HG02884 (cell line): ENCODE results near the gene TNFRSF21.
"Not testable (repeated sequence)": the region's sequence is repeated elsewhere in the genome, so short reads cannot be mapped to it uniquely, and the experiment has no call there.

Experiments
- ATAC-seq: cut with Tn5 transposase; IDR thresholded peaks from one replicate; pipeline ENCODE4 v1.9.1; 2021; ENCODE audit warnings: mild to moderate bottlenecking, moderate library complexity; ENCODE audit not compliant: unreplicated experiment

The TNFRSF21 gene

DNA sequence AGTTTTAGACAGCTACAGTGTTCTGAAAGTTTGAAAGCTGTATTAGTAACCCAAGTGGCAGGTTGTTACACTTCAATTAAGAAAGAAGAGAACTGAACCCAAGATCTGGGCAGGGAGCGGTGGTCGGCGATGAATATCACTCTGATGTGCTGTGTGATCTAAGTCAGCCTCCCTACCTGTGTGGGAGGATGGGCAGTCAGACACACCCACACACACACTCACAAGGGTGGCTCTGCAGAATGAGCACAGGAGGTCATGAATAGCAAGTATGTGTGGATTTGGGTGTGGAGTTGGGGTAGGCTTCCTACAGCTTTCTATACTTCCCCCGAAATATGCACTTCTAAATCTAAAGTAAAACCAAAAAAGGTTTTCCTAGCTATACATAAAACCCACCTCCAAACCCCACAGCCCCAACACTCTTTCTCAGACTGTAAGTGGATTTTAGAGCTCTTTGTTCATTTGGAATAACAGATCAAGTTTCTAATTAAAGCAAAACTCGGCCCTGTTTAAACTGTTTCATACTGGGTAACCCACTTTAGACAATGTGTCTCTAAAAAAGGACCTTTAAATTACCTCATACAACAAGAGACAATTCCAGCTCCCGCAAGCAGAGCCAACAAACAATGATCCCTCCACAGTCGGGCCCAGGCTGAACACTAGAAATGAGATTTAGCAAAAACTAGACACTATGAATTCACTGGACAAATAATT lies 19.4 kb downstream of the TNFRSF21 start:
- no peak for ATAC-seq

- no peak for ATAC-seq
Measured at GRCh38 chr6:47288267-47289090, 21.2 kb downstream of the TNFRSF21 start.

GRCh38 chr6:47286301-47286700 lies 23.4 kb downstream of the TNFRSF21 start:
- no peak for ATAC-seq

DNA sequence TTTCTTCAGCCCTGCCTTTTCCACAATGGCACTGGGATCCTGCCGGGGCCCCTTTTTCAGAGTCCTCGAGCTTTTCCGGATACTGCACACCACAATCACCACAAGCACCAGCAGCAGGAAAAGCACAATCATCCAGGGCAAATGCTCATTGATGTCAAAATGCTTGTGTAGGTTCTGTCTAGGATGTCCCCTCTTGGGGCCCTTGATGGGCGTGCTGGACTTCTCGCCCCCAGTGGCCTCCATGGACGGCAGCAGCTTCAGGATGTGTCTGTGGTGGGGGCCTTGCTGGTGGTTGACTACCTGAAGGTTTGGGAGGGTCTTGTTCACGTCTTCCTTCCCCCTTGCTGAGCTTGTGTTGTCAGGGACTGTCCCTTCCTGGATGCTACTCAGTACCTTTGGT lies 25.7 kb downstream of the TNFRSF21 start:
- no peak for ATAC-seq

DNA sequence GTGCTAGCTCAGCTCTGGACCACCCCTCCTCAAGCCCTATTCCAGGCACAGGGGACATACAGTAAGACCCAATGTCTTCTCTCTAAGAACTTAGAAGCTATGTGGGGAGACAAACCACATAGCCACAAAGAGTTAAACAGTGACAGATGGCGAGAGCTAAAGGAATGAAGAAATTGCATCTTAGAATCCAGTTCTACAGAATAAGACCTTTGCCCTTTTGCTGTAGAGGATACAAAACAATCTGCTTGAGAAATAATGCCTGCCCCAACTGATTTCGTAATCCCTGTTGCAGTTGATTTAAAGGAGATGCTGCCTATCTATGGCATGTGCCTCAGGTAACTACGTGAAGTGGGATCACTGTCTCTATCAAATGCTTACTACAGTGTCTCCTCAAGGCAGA lies 31.2 kb downstream of the TNFRSF21 start:
- ATAC-seq = no peak

DNA sequence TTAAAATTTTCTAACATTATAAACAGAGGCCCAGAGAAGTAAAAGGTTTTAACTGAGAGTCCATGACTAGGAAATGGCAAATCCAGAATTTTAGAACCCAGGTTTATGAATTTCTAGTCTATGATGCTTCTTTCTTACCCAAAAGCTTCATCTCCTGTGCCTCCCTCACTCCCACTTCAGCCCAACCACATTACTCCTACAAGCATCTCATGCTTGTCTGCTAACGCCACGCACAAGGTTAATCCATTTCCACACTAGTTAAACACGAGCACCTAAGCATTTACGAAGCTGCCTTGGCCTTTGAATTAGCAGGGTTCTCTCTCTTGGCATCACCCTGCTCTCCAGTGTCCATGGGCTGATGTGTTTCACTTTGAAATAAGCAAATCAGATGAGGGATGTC lies 32.0 kb downstream of the TNFRSF21 start:
- no peak for ATAC-seq

DNA sequence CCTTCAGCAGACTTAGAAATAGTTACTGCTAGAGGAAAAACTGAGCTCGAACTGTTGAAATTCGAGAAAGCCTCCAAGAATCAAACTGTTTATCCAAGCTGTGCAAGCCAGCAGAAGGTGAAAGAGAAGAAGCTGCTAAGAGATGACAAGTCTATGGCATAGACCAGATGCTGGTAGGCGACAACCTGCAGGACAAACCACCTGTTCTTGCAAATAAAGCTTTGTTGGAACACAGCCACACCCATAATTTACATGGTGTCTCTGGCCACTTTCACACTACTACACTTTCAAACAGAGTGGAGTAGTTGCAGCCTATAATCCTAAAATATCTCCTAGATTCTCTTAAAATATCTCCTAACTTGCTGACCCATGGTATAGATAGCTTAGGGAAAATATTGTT lies 33.3 kb downstream of the TNFRSF21 start:
- ATAC-seq = no peak

GRCh38 chr6:47275640-47276039 lies 34.1 kb downstream of the TNFRSF21 start:
- ATAC-seq = no peak

DNA sequence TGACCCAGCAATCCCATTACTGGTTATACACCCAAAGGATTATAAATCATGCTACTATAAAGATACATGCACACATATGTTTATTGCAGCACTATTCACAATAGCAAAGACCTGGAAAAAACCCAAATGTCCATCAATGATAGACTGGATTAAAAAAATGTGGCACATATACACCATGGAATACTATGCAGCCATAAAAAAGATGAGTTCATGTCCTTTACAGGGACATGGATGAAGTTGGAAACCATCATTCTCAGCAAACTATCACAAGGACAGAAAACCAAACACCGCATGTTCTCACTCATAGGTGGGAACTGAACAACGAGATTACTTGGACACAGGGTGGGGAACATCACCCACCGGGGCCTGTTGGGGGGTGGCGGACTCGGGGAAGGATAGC lies 34.6 kb downstream of the TNFRSF21 start:
- ATAC-seq = not testable (repeated sequence)

GRCh38 chr6:47268572-47269187 lies 41.0 kb downstream of the TNFRSF21 start:
- ATAC-seq = no peak

- ATAC-seq = no peak
Measured at GRCh38 chr6:47267301-47267700, 42.4 kb downstream of the TNFRSF21 start.

DNA sequence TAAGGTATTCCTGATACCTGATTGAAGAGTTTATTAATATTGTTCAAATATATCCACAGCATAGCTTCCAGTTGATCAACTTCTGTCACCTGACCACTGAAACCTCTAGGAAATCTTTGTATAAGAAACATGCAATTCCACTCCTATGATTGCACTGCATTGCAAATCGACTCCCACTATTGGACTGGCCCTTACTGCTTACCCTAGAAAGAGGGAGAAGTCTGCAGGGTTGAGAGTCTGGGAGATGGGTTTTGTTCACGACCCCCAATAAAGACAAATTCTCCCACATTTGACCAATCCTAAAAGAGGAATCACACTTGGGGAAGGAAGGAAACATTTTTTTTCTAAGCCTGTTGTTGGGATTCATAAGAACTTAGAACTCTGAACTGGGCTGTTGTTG lies 43.7 kb downstream of the TNFRSF21 start:
- no peak for ATAC-seq

DNA sequence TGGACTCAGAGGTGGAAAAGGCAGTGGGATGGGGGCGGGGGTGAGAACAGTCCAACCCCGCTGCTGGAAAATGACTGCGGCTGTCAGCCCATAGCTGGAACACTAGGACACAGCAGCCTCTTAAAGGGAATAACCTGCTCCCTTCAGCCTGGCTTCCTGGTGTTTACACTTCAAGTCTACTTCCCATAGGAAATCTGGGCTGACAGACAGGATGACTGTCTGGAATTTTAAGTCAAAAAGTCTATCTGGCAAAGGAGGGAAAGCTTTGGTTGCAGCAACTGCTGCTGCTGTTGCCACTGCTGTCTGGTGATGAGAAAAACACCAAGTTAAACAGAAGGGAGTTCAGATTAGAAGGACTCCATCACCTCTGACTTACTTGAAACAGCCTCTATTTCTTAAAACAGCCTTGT lies 44.9 kb downstream of the TNFRSF21 start:
- ATAC-seq = no peak

DNA sequence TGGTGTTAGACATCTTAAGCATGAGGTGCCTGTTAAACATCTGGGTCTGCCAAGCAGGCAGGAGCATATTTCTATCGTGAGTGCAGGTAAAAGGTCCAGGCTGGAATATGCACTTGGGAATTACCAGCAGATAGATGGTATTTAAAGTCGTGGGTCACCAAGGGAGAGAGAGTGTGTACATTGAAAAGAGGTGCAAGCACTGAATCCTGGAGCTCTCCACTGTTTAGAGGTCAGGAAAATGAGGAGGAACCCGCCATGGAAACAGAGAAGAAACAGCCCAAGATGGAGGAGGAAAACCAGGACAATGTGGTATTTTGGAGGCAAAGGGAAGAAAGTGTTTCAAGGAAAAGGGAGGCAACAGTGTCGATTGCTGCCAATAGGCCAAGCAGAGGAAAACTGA lies 46.4 kb downstream of the TNFRSF21 start:
- no peak for ATAC-seq

DNA sequence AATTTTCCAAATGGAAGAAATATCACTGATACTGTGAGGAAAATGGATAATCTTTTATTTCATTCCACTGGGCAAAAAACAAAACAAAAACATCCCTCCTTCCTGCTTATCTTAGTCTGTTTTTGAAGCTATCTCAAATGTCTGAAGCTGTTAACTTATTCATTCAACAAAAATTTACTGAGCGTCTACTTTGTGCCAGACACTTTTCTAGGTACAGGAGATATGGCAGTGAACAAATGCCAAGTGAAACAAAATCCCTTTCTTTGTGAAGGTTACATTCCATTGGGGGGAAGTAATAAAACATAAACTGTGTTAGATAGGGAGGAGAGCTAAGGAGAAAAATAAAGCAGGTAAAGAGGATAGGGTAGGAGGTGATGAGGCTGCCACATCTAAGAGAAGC lies 47.5 kb downstream of the TNFRSF21 start:
- ATAC-seq = no peak

- ATAC-seq = no peak
Measured at GRCh38 chr6:47261191-47261590, 48.5 kb downstream of the TNFRSF21 start.

DNA sequence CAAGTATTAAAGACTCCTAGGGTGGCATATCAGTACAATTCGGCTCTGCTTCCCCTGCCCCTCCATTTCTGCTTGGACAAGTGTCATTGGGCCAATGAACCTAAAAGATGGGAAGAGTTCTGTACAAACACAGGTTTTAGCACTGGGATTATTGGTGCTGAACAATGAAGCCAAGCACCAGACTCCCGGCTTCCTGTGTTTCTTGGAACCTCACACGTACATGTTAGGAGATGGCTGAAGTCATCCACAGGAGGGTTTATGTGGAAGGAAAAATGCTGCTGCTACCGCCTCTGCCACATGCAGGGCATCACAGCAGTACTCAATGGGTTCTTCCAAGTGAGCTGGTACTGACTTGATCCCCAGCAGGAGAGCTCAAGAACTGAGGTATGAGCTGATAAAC lies 49.7 kb downstream of the TNFRSF21 start:
- ATAC-seq = no peak

DNA sequence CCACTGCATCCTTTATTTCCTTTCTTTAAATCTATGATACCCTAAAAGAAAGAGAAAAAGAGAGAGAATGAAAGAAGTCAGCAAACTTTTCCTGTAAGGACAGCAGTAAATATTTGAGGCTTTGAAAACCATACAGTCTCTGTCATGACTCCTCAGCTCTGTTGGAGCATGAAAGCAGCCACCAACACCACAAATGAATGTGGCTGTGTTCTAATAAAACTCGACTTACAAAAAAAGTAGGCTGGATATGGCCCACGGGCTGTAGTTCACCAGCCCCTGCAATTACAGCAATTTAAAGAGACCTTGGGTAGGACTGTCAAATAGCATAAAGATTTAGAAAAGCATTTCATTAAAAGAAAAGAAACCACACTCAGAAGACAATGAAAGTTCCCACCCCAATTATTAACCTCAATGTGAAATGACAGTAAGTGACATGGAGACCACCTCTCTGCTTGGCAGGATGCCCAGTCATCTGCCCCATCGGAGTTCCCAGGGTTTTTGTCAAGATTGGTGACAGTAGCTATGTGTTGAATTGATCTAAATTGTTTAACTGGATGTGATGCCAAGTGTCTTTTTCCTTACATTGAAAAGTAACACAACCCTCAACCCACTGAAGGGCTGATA lies 50.9 kb downstream of the TNFRSF21 start:
- ATAC-seq = no peak

- ATAC-seq = no peak
Measured at GRCh38 chr6:47256981-47257730, 52.5 kb downstream of the TNFRSF21 start.

GRCh38 chr6:47256361-47256760 lies 53.3 kb downstream of the TNFRSF21 start:
- no peak for ATAC-seq

- ATAC-seq = no peak
Measured at GRCh38 chr6:47254906-47255305, 54.8 kb downstream of the TNFRSF21 start.
